NCI-H2196 (cell line): ENCODE results near the gene C1orf226.

Source experiments
- DNase-seq: peaks from one replicate; lab custom pipeline; 2025; ENCODE audit not compliant: unreplicated experiment; lab: John Stamatoyannopoulos, UW

C1orf226 gene

GRCh38 chr1:162384116-162384515 lies 2.6 kb downstream of the C1orf226 start:
- no peak for DNase-seq

GRCh38 chr1:162384601-162385279 lies 3.2 kb downstream of the C1orf226 start:
- DNase-seq, result no peak

- DNase-seq, result no peak
Observed at GRCh38 chr1:162385280-162385623, 3.7 kb downstream of the C1orf226 start.

GRCh38 chr1:162385702-162386101 lies 4.2 kb downstream of the C1orf226 start:
- no peak for DNase-seq

GRCh38 chr1:162386292-162387225 lies 5.0 kb downstream of the C1orf226 start:
- DNase-seq, result no peak

- DNase-seq, result no peak
Observed at GRCh38 chr1:162387226-162388082, 5.9 kb downstream of the C1orf226 start.

- DNase-seq, result no peak
Observed at GRCh38 chr1:162388083-162388594, 6.6 kb downstream of the C1orf226 start.

- no peak for DNase-seq
Observed at GRCh38 chr1:162388615-162389014, 7.1 kb downstream of the C1orf226 start.

GRCh38 chr1:162389021-162389818 lies 7.7 kb downstream of the C1orf226 start:
- no peak for DNase-seq

- DNase-seq, result no peak
Observed at GRCh38 chr1:162389971-162390370, 8.4 kb downstream of the C1orf226 start.

- no peak for DNase-seq
Observed at GRCh38 chr1:162390396-162391185, 9.1 kb downstream of the C1orf226 start.

- peak; percentile 25 for DNase-seq
Observed at GRCh38 chr1:162391790-162392563, 10.4 kb downstream of the C1orf226 start.

GRCh38 chr1:162396201-162396906 lies 14.8 kb downstream of the C1orf226 start:
- no peak for DNase-seq

- DNase-seq, result no peak
Observed at GRCh38 chr1:162397039-162397448, 15.5 kb downstream of the C1orf226 start.

GRCh38 chr1:162397943-162398560 lies 16.5 kb downstream of the C1orf226 start:
- DNase-seq, result no peak

GRCh38 chr1:162398999-162399580 lies 17.6 kb downstream of the C1orf226 start:
- no peak for DNase-seq

- DNase-seq, result no peak
Observed at GRCh38 chr1:162400790-162401355, 19.3 kb downstream of the C1orf226 start.
